Fibroblast of lung (primary cell): ENCODE measurements around the gene GABRG3.

Source experiments
- CTCF ChIP-seq, 2 donors: IDR thresholded peaks in 1 of 2; conservative IDR thresholded peaks in 1 of 2; 1 replicate in 1 of 2; 2 replicates in 1 of 2; pipeline ENCODE4 v1.5.1; 2011 to 2012; ENCODE audit warnings: low read length in 2 of 2, control low read depth in 1 of 2, inconsistent platforms in 1 of 2, low read depth in 1 of 2, mild to moderate bottlenecking in 1 of 2
- EZH2 ChIP-seq: IDR thresholded peaks from 2 replicates; pipeline ENCODE4 v1.5.1; 2012; ENCODE audit warnings: low read length, control low read depth, mild to moderate bottlenecking; ENCODE audit errors: missing control alignments

DNA sequence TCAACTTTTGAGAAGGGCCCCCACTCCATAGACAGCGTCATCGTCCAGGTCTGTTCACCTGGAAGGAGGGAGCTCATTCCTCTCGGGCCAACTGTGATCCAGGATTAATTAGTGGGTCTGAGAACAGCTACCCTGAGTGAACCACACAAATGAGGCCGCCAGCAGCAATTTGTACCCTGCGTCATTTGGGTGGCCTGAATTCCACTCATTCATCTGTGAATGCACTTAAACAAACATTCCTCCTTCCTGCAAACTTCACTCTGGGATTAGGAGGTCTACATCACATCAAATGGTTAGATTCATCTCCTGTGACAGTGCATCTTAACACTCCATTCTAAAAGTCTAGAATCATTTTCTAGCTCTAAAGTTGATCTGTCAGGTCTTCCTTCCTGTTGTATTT, 201.8 kb downstream of the GABRG3 start:
- TF ChIP-seq CTCF (conservative IDR thresholded peaks at IDR 0.05 in 1 of 2, IDR thresholded peaks at IDR 0.05 in 1 of 2; ENCODE audit: low read depth in 1 of 2, low read length in 2 of 2): no peak
- TF ChIP-seq EZH2: no peak
